22Rv1 (cell line): Measurements from ENCODE around the gene CHRNB1.

Experiments
- CTCF ChIP-seq: fragments of 450-650 bp; IDR thresholded peaks from 2 replicates; pipeline ENCODE4 v1.5.1; 2017; ENCODE audit warnings: mild to moderate bottlenecking
- ZFX ChIP-seq: fragments of 450-650 bp; IDR thresholded peaks from 2 replicates; pipeline ENCODE4 v1.6.1; 2017; ENCODE audit warnings: antibody characterized with exemption, borderline replicate concordance

- TF ChIP-seq CTCF (no peak), ZFX (no peak)
Observed at GRCh38 chr17:7466318-7466638, 21.4 kb downstream of the CHRNB1 start.
